B cell (primary cell): Measurements from ENCODE around the gene CNOT4.

Source experiments
- EZH2 ChIP-seq: IDR thresholded peaks from 2 replicates; pipeline ENCODE4 v1.6.1; 2012; ENCODE audit warnings: borderline replicate concordance, low read depth, mild to moderate bottlenecking, moderate library complexity, low read length; ENCODE audit not compliant: insufficient read depth, poor library complexity, severe bottlenecking
- TF ChIP-seq, protein P1 (sequence below): fragments of 200-600 bp; IDR thresholded peaks from one replicate; pipeline ENCODE4 v1.8.0; 2022; ENCODE audit warnings: antibody characterized with exemption, mild to moderate bottlenecking

DNA sequence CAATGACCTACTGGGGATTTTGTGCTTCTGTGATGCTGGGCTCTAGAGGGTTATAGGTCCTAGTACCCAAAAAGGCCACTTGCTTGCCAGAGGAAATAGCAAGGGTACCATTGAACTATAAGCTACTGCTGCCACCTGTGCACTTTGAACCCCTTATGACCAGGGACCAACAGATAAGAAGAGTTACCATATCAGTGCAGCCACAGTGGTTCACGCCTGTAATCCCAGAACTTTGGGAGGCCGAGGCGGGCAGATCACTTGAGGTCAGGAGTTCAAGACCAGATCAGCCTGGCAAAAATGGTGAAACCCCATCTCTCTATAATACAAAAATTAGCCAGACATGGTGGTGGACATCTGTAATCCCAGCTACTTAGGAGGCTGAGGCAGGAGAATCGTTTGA, 15.5 kb upstream of the CNOT4 start:
- no peak for TF ChIP-seq EZH2
- TF ChIP-seq, protein P1, sequence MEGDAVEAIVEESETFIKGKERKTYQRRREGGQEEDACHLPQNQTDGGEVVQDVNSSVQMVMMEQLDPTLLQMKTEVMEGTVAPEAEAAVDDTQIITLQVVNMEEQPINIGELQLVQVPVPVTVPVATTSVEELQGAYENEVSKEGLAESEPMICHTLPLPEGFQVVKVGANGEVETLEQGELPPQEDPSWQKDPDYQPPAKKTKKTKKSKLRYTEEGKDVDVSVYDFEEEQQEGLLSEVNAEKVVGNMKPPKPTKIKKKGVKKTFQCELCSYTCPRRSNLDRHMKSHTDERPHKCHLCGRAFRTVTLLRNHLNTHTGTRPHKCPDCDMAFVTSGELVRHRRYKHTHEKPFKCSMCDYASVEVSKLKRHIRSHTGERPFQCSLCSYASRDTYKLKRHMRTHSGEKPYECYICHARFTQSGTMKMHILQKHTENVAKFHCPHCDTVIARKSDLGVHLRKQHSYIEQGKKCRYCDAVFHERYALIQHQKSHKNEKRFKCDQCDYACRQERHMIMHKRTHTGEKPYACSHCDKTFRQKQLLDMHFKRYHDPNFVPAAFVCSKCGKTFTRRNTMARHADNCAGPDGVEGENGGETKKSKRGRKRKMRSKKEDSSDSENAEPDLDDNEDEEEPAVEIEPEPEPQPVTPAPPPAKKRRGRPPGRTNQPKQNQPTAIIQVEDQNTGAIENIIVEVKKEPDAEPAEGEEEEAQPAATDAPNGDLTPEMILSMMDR: no peak
